NCI-H2029 (cell line): ENCODE measurements around the gene GNG7.
"Not testable (repeated sequence)": the region's sequence is repeated elsewhere in the genome, so short reads cannot be mapped to it uniquely, and the experiment has no call there.

ENCODE experiments used
- DNase-seq: peaks from one replicate; lab custom pipeline; 2025; lab: John Stamatoyannopoulos, UW

Gene GNG7

GRCh38 chr19:2483484-2484151, 218.9 kb downstream of the GNG7 start:
- DNase-seq = no peak

- no peak for DNase-seq
Measured at GRCh38 chr19:2483084-2483483, 219.4 kb downstream of the GNG7 start.

- no peak for DNase-seq
Measured at GRCh38 chr19:2482354-2483038, 220.0 kb downstream of the GNG7 start.

GRCh38 chr19:2481466-2481865, 221.0 kb downstream of the GNG7 start:
- no peak for DNase-seq

- no peak for DNase-seq
Measured at GRCh38 chr19:2479556-2480194, 222.8 kb downstream of the GNG7 start.

GRCh38 chr19:2478756-2479555, 223.5 kb downstream of the GNG7 start:
- no peak for DNase-seq

GRCh38 chr19:2478278-2478755, 224.2 kb downstream of the GNG7 start:
- DNase-seq = peak; percentile 56

GRCh38 chr19:2477732-2478191, 224.7 kb downstream of the GNG7 start:
- no peak for DNase-seq

- no peak for DNase-seq
Measured at GRCh38 chr19:2477141-2477710, 225.3 kb downstream of the GNG7 start.

- no peak for DNase-seq
Measured at GRCh38 chr19:2476451-2477140, 225.9 kb downstream of the GNG7 start.

- peak; percentile 96 for DNase-seq
Measured at GRCh38 chr19:2475702-2476450, 226.6 kb downstream of the GNG7 start, which contains the start of gene GADD45B. Gene GADD45B, plus strand, starts transcription at chr19:2476127. Its CDS starts 232 bp downstream, at chr19:2476359.

- peak; percentile 41 for DNase-seq
Measured at GRCh38 chr19:2475018-2475701, 227.3 kb downstream of the GNG7 start.

GRCh38 chr19:2474232-2475017, 228.1 kb downstream of the GNG7 start:
- DNase-seq = peak; percentile 74

- not testable (repeated sequence) for DNase-seq
Measured at GRCh38 chr19:2469915-2470200, 232.6 kb downstream of the GNG7 start.

GRCh38 chr19:2469102-2469914, 233.2 kb downstream of the GNG7 start:
- DNase-seq = no peak

- DNase-seq = no peak
Measured at GRCh38 chr19:2468596-2468995, 233.9 kb downstream of the GNG7 start.

- no peak for DNase-seq
Measured at GRCh38 chr19:2464389-2464788, 238.1 kb downstream of the GNG7 start.

GRCh38 chr19:2463694-2464093, 238.8 kb downstream of the GNG7 start:
- not testable (repeated sequence) for DNase-seq
